RKO (cell line): ENCODE results near the gene RNF17.

ENCODE experiments used
- DNase-seq: peaks from one replicate; pipeline ENCODE4 v3.0.0-alpha.2; 2016; ENCODE audit warnings: low spot score

The RNF17 gene

DNA sequence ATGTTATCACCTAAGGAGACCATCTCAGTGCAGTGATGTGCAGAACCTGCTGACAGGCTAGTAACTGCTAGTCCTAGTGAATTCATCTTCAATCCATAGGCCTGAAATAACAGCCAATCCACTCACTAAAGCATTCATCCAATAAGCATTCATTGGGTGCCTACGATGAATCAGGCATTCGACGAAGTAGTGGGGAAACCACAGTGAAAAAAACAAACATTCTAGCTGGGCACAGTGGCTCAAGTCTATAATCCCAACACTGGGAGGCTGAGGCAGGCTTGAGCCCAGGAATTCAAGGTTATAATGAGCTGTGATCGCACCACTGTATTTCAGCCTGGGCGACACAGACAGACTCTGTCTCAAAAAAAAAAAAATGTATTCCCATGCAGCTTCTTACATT is 135.6 kb downstream of the RNF17 start:
- DNase-seq = no peak

DNA sequence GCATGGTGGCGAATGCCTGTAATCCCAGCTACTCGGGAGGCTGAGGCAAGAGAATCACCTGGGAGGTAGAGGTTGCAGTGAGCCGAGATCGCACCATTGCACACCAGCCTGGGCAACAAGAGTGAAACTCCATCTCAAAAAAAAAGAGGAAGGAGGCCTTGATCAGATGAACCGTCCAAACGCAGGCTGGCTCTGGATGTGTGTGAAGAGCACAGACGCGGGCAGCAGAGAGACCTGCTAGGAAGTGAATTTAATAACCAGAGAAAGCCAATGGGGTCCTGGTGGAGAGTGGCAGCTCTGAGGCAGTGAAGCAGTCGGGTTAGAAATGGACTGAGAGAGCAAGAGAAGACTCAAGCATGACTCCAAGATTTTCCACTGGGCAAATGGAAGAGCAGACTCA is 136.5 kb downstream of the RNF17 start:
- DNase-seq = no peak

DNA sequence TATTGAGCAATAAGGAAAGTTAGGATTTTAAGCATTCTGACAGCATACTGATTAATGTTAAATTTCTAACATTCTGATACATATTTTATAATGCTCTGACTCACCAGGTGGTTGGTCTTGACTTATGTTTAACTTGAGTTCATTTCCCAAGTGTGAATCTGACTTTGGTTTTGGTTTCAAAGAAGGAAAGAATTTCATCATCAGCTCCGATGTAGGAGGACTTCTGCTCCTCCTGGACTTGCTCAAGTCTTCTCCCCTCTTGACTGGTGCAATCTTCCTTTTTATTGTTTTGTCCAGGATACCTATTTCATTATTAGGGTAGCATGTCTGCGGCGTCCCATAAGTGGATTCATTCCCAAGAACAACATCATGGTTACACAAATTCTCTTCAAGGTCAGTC is 141.3 kb downstream of the RNF17 start:
- DNase-seq = no peak

DNA sequence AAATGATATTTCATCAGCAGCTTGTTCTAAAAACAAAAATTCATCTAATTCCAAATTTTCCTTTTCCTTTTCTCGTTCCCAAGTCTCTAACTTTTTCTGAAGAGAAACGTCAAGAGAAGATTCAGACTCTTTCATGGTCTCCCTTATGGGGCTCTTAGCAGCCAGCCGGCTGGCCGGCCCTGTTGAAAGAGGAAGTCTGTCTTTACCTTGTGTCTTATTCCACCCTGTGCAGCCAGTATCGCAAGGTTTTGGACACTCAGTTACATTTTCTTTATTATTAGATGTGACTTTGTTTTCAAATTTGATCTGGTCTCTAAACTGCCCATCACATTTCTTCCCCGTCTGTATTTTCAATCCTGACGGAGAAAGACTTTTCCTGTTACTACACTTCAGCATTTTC is 142.3 kb downstream of the RNF17 start:
- no peak for DNase-seq

DNA sequence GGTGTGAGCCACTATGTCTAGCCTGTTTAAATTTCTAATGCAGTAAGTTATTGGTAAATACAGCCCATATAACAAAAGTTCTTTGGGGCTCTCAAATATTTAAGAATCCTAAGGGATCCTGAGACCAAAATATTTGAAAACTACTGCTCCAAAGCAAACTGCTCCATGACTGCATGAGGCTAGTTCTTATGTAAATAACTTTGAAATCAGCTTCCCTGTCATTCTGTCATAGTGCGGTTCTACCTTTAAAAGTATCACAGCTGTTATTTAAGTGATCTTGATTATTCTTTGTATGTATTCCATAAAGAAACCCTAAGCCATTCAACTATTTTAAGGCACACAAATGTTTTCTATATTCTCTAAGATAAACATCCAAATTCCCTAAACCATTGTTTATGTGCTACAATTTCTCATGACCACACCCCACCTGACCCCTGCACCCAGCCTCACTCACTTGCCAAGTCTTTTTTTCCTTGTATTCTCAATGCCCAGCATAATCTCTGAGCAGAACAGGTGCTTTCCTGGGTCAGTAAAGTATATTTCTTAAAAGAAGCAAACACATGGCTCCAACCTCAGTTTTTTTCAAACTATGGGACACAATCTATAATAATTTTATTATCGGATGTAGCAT is 146.6 kb downstream of the RNF17 start:
- no peak for DNase-seq

DNA sequence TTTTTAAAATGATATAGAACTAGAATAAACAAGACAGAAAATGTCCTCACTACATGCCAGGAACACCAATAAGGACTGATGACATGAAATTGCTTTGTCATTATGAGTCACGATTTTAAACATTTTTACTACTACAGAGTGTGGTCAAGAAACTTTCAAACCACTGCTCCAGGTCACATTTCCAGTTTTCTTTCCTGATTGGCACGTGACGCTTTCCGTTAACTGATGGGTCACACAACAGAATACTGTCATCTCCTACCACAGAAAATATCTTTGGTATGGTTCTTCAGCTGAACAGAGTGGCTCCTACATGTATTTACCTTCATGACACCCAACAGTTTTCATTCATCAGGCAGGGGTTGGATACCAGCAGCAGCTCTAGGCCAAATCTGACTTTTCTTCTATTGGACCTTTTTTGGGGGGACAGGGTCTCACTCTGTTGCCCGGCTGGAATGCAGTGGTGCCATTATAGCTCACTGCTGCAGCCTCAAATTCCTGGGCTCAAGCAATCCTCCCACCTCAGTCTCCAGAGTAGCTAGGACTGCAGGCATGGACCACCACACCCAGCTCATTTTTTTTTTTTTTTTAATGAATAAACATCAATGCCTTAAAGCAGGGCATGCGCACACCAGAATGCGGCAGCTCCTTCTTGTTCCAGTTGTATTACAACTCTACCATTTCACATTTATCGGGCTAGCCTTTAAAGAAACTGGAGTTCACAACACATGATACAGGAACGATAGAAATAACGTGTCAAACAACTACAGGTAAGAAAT is 147.4 kb downstream of the RNF17 start:
- peak; percentile 30 for DNase-seq

DNA sequence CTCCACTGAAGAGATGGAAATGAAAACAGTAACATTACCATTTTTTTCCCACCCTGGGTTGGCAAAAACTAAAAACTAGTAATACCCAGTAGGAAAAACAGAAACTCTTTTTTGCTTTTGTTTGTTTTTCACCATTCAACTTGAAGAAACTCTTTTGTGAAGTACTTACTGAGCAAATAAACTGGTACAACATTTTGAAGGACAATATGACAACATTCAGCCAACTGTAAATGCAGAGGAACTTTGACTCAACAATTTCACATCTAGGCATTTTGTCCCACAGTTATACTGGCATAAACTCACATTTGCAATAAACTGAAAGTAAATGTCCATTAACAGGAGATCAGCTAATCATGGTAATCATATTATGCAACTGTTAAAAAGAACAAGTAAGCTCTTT is 152.5 kb downstream of the RNF17 start:
- no peak for DNase-seq

DNA sequence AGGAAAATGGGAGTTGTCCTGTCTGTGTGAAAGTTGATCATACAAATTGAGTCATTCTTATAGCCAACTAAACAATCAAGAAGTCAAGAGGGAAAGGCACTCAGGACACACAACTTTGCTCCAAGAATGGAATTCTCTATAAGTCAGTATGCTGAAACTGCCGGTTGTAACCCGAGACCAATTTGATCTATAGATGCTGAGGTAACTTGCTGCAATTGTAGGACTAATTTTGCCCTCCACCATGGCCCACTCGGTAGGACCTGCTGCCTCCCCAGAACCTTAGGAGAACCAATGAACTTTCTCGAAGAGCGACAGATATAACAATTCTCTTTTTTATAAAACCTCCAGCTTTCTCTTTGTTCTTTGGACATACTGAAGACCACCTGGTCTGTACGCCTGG is 157.0 kb downstream of the RNF17 start:
- no peak for DNase-seq

DNA sequence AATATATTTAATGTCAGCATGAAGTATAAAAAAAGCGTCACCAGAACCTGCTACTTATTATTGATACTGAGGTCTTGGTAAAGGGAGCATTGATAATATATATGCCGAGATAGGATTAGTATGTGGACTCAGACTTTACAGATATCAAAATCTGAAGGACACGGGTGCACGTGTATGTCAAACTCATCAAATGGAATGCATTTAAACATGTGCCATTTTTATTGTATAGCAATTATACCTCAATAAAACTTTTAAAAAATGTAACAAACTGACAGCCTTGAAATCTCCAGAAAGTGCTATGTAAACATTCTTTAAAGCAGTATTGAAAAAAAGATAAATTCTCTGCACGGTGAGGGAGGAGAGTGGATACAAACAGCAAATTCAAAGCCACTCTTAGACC is 157.9 kb downstream of the RNF17 start:
- DNase-seq = peak; percentile 18

DNA sequence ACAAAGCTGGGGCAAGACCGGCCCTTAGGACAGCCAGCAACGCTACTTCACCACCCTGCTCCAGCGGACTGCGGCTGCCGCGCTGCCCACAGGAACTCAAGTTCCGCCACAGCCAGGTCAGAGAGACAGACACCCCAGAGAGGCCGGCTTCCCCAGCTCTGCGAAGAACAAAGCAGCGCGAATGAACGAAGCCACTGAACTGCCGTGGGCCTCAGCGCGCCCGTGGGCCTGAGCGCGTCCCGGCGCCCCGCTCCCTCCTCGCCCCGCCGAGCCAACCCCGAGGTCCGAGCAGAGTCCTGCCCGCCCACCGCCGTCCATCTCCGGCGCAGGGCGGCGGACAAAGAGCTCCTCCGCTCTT is 158.4 kb downstream of the RNF17 start:
- DNase-seq = peak; percentile 42

DNA sequence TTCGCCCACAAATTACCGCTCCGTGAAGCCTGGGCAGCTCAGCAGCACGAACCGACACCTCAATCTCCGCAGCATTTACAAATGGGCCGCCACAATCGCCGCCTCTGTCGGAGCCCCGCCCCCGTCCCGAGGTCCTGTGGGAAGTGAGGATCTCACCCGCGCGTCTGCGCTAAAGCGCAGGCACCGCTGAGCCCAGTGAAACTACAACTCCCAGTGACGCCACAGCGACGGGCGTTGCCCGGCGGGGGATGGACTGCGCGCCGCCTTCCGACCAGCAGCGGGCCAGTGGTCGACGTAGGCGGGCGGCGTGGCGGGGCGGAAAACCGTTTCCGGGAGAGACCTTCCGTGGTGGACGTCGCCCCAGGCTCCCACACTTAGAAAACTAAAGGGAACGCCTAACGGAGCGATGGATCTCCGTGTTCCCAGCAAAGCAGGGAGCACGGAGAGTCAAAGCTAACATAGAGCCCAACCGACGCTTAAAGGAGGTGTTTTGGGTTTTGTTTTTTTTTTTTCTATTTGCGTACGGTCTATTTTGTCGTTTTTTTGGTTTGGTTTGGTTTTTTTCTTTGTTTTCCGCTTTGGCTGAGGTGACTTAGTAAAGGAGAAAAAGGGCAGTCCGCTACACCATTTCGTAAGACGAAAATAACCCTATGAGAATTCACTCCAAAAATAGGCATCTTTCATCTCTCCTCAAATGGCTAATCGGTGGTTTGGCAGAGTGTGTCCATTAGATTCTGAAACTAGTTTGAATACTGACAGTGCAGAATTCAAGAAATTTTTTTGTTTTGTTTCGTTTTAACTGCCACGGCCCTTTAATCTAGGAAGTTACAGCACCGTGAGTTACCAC is 159.0 kb downstream of the RNF17 start:
- peak; percentile 96 for DNase-seq

DNA sequence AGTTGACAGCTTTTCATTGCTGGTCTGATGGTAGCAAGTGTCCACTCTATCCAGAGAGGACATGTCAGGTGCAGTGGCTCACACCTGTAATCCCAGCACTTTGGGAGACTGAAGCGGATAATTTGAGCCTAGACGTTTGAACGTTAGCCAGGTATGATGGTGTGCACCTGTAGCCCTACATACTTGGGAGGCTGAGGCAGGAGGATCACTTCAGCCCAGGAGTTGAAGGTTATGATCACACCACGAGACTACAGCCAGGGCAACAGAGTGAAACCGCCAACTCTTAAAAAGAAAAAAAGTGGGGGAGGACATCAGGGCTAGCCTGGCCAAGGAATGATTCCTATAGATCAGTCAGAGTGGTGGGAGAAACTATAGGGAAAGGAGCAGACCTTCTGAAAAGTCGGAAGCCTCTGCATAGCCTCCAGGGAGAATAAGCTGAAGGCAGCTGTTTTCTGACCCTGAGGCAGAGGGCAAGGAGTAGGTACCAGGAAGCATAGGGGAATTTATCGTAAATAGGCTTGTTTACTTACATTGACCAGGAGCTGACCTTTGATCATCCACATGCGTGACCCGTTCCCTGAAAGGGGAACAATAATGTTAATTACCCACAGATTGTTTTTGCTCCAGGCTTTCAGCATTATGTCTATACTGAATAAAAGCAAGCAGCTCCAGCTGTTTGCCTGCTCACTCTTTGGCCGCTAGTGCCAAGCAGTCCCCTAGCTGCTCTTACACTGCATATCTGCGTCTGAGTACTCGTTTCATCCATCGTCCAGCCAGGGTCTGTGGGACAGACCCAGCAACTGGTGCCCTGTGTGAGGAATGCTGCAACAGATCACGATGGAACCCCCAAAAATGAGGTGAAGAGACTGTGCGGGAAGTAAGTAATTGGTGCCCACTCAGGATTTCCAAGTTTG is 161.6 kb downstream of the RNF17 start:
- DNase-seq = no peak

DNA sequence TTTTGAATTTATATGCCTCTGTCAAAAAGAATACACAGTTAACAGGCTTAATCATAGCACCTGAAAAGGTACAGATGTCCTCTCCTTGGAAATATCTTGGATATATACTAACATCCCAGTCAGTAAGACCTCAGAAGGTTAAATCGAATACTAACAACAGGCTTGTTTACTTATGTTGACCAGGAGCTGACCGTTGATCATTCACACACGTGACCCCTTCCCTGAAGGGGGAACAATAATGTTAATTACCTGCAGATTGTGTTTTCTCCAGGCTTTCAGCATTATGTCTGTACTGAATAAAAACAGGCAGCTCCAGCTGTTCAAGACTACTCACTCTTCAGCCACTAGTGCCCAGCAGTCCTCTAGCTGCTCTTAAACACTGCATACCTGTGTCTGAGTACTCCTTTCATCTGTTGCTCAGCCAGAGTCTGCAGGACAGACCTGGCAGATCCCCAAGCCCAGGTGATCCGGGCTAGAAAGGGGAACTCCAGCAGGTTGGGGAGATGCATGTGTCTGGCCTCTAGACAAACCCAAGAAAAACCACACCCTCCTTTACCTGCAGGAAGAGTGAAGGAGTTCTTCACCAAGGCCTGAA is 163.9 kb downstream of the RNF17 start:
- DNase-seq = no peak

DNA sequence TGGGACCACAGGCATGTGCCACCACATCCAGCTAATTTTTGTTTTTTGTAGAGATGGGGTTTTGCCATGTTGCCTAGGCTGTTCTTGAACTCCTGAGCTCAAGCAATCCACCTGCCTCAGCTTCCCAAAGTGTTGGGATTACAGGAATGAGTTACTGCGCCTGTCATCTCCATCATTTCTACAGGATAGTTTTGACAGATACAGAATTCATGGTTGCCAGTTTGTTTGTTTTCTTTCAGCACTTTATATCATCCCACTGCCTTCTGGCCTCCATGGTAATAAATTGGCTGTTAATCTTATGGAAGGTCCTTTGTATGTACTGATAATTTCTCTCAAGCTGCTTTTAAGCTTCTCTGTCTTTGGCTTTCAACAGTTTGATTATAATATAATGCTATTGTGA is 165.2 kb downstream of the RNF17 start:
- no peak for DNase-seq
